NCI-H2196 (cell line): ENCODE results near the gene TIMM50.

Experiments
- DNase-seq: peaks from one replicate; lab custom pipeline; 2025; ENCODE audit not compliant: unreplicated experiment; lab: John Stamatoyannopoulos, UW

TIMM50 gene

DNA sequence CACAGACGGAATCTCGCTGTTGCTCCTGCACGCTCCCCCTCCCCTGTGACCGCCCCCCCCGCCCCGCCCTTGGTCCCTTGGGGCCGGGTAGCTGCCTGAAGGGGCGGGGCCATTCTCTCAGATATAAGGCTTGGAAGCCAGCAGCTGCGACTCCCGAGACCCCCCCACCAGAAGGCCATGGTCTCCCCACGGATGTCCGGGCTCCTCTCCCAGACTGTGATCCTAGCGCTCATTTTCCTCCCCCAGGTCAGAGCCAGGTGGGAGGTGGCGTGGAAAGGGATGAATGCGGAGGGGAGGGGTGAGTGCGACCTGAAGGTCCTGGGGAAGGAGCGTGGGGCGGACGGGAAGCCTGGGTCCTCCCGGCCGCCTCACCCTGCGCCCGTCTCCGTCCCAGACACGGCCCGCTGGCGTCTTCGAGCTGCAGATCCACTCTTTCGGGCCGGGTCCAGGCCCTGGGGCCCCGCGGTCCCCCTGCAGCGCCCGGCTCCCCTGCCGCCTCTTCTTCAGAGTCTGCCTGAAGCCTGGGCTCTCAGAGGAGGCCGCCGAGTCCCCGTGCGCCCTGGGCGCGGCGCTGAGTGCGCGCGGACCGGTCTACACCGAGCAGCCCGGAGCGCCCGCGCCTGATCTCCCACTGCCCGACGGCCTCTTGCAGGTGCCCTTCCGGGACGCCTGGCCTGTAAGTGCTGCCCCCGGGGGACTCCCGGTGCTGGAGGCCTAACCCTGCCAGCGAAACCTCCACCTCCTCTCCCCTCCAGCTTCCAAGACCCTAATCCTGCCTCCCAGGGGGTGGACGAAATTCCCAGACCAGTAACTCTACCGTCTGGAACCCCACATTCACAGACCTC lies 18.4 kb downstream of the TIMM50 start, which contains the start of gene DLL3:
Gene DLL3 (plus strand): TSS at position 150 of the 845 bp plus-strand sequence. CDS start 28 bp downstream, at position 178.
- peak; percentile 61 for DNase-seq

DNA sequence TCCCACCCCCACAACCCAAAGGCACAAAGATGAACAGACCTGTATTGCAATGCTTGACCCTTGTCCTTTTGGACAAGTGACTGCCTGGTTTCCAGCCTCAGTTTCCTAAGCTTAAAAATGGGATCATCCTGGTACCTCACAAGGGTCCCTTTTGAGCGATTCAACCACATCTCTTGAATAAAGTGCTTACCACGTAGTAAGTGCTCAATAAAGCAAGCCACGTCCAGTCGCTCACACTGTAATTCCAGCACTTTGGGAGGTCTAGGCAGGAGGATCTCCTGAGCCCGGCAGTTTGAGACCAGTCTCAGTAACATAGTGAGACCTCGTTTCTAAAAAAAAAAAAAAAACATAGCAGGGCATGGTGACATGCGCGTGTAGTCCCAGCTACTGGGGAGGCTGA lies 19.3 kb downstream of the TIMM50 start:
- DNase-seq = no peak

DNA sequence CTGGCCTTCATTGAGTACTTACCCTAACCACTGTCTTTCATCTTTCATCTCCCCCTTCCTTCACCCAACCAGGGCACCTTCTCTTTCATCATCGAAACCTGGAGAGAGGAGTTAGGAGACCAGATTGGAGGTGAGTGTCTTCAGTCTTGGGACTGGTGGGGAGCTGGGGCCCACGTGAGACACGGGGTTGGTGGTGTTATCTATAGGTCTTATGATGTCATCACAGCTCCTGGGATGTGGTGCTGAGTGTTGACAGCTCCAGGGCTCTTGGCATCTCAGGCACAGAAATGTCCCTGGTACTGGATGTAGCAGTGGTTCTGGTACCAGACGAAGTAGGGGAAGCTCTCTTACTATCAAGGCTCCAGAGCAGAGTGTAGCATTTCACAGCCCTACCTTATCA lies 19.9 kb downstream of the TIMM50 start:
- DNase-seq = no peak

DNA sequence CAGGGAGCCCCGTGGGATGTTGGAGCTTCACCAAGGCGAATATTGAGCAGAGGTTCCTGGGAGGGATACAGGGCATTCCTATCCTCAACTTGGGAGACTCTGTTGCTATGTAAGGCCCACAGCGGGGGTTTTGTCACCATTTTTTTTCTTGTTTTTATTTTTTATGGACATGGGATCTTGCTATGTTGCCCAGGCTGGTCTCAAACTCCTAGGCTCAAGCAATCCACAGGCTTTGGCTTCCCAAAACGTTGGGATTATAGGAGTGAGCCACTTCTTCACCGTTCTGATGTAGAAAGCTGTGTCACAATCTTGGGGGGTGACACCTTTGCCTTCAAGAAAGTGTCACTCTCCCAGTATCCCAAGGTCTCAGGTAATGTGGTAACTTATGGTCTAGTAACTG lies 20.7 kb downstream of the TIMM50 start:
- DNase-seq = no peak

DNA sequence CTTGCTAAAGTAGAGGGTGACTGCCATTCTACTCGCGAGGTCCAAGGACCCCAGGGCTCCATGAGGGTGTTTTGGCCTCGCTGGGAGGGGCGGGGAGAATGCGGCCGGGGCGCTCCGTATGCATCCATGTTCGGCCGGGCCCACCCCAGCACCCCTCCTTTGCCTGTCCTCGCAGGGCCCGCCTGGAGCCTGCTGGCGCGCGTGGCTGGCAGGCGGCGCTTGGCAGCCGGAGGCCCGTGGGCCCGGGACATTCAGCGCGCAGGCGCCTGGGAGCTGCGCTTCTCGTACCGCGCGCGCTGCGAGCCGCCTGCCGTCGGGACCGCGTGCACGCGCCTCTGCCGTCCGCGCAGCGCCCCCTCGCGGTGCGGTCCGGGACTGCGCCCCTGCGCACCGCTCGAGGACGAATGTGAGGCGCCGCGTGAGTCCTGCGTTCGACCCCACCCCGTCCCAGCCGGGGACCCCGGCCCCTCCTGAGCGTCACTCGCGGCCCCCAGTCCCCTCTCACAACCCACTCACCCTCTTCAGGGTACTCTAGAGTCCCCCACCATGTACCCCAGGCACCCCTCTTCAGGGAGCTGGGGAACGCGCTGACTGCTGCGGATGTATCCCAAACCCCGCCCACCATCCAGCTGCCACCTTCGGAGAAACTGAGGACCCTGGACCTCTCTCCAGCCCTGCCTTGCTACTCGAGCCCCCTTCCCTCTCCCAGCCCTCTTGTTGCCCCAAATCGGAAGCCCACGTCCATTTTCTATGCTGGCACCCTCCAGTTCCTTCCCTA lies 22.2 kb downstream of the TIMM50 start:
- DNase-seq = no peak

DNA sequence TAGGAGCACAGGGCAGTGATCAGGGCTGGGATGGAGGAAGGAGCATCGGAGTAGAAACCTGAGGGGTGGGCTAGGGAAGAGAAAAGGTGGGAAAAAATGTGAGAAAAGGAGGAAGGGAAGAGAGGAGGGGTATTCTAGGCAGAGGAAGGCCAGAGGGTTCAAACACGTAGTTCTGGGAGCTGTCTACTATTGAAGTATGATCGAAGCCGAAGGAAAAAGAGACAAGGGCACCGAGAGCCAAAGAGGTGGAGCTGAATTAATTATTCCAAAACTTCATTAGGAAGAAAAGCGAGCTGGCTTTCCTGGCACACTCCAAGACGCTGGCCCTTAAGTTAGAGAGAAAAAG lies 25.9 kb downstream of the TIMM50 start:
- DNase-seq = no peak

DNA sequence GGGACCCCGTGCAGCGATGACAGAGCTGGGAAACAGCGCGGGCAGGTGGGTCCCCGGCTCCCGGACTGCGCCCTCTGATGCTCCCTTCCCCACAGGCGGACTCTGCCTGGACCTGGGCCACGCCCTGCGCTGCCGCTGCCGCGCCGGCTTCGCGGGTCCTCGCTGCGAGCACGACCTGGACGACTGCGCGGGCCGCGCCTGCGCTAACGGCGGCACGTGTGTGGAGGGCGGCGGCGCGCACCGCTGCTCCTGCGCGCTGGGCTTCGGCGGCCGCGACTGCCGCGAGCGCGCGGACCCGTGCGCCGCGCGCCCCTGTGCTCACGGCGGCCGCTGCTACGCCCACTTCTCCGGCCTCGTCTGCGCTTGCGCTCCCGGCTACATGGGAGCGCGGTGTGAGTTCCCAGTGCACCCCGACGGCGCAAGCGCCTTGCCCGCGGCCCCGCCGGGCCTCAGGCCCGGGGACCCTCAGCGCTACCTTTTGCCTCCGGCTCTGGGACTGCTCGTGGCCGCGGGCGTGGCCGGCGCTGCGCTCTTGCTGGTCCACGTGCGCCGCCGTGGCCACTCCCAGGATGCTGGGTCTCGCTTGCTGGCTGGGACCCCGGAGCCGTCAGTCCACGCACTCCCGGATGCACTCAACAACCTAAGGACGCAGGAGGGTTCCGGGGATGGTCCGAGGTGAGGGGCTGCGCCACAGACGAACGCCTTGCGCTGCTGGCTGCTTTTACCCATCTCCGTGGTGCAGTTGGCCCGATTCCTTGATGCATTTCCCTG lies 26.5 kb downstream of the TIMM50 start:
- DNase-seq = peak; percentile 94

DNA sequence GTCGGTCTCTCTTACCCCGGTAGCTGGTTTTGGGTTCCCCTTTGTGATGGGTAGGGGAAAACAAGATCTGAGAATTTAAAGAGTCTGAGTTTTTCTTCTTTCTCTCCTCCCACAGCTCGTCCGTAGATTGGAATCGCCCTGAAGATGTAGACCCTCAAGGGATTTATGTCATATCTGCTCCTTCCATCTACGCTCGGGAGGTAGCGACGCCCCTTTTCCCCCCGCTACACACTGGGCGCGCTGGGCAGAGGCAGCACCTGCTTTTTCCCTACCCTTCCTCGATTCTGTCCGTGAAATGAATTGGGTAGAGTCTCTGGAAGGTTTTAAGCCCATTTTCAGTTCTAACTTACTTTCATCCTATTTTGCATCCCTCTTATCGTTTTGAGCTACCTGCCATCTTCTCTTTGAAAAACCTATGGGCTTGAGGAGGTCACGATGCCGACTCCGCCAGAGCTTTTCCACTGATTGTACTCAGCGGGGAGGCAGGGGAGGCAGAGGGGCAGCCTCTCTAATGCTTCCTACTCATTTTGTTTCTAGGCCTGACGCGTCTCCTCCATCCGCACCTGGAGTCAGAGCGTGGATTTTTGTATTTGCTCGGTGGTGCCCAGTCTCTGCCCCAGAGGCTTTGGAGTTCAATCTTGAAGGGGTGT lies 27.2 kb downstream of the TIMM50 start:
- no peak for DNase-seq

DNA sequence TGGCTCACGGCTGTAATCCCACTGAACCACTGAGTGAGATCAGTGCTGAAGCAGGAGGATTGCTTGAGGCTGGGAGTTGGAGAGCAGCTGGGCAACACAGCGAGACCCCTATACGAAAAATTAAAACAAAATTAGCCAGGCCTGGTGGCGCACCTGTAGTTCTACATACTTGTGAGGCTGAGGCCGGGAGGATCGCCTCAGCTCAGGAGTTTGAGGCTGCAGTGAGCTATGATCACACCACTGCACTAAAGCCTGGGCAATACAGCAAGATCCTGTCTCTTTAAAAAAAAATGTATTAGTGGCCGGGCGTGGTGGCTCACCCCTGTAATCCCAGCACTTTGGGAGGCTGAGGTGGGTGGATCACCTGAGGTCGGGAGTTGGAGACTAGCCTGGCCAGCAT lies 28.0 kb downstream of the TIMM50 start:
- DNase-seq = no peak

DNA sequence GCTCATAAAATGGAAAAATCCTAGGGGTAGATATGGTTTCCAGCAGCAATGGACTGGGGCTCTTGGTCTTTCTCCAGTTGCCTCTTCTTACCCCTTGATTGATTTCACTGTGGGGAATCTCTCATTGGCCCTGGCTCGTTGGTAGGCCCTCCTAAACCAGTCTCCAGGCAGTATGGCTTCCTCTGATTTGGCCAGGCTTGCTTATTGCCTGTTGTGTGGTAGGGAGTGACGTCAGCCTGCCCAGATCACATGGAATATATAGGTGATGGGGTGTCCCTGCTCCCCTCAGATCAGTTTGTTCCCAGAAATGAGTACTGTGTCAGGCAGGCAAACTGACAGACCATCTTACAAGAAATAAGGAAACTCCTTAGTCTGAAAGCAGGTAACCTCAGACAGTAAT lies 28.6 kb downstream of the TIMM50 start:
- DNase-seq = no peak

DNA sequence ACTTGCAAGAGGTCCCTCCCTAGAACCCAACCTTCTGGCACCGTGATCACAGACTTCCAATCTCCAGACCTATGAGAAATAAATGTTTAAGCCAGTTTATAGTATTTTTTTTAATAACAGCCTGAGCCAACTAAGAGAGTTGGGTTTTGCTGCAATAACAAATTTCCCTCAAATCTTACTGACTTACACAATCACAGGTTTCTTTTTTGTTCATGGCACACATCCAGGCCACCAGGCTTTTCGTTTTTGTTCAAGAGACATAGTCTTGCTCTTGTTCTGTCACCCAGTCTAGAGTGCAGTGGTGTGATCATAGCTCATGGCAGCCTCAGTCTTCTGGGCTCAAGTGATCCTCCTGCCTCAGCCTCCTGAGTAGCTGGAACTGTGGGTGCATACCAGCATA lies 32.4 kb downstream of the TIMM50 start:
- DNase-seq = no peak

DNA sequence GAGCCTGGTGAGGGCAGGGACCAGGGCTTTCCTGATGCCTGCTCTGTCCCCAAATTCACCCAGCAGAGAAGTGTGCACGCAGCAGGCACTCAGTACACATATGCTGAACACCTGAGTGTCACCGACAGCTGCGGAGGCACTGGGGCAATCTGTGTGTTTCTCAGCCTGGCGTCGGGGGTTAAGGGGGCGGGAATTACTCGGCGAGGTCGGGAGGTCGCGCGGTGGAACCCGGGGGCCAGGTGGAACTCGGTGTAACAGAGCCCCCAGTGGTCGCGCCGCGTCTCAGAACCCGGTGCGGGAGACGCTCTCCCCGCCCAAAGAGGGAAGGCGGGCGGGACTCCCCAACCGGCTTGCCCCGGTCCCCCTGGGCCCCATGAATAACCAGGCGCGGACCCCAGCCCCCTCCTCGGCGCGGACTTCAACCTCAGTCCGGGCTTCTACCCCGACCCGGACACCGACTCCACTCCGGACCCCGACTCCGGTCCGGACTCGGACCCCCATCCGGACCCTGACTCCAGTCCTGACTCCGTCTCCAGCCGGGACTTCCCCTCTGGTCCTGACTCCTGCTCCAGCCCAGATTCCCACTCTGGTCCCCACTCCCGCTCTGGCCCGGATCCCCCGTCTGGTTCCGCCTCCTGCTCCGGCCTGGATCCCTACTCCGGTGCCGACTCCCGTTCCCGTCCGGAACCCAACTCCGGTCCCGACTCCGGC lies 34.4 kb downstream of the TIMM50 start, which contains the start of gene SELENOV:
Gene SELENOV (plus strand): TSS at position 300 of the 711 bp plus-strand sequence. CDS start 74 bp downstream, at position 374.
- no peak for DNase-seq

DNA sequence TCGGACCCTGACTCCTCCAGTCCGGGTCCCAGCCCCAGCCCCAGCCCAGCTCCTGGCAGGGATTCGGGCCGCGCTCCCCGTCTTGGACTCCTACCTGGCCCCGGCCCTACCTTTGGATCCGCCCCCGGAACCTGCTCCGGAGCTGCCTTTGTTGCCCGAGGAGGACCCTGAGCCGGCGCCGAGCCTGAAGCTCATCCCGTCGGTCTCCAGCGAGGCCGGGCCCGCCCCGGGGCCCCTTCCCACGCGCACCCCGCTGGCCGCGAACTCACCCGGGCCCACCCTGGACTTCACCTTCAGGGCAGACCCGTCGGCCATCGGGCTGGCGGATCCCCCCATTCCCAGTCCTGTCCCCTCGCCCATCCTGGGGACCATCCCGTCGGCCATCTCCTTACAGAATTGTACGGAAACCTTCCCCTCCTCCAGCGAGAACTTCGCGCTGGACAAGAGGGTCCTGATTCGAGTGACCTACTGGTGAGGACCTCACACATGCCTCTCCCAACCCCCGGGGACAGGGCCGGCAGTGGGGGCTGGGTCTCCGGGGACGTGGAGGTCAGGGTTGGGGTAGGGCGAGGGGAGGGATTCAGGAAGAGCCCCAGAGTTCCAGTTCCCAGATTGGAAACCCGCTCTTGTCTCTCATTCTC lies 35.0 kb downstream of the TIMM50 start:
- peak; percentile 30 for DNase-seq

DNA sequence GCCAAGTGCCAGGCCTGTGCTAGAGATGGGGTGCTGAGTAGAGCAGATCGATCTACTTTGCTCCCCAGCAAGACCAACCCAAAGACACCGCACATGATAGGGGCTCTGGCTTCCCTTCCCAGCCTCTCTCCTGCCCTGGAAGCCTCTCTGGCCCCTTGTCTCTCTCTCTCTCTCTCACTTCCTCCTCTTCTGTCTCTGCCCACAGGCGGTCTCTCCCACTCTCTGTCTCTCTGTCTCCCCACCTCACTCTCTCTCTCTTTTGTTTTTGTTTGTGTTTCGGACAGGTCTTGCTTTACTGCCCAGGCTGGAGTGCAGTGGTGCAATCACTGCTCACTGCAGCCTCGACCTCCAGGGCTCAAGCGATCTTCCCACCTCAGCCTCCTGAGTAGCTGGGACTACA lies 35.6 kb downstream of the TIMM50 start:
- DNase-seq = no peak

DNA sequence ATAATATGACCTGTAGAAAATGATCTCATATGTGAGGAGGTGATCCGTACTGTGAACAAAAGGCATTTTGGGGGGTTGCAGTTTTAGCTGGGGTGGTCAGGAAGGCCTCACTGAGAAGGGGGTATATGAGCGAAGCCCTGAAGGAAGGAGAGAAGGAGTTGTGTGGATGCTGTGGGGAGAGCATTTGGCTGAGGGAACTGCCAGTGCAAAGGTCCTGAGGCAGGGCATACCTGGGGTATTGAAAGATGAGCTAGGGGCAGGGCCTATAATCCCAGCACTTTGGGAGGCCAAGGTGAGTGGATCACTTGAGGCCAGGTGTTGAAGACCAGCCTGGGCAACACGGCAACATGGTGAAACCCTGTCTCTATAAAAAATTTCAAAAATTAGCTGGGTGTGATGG lies 36.8 kb downstream of the TIMM50 start:
- DNase-seq = no peak

DNA sequence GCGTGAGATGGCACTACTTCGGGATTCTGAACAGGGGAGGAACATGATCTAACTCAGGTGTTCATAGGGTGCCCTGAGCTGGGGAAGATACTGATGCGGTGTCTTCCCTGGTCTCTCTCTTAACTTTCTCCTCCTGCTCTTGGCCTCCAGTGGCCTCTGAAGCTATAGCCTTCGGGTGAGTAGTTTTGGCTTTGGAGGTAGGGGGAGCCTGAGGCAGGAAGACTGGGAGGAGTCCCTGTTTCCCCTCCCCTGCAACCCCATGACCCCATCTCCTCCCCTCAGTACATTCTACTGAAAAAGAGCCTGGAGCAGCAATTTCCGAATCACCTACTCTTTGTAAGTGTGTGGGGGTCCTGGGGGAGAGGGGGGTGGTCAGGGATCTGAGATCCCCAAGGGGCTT lies 37.8 kb downstream of the TIMM50 start:
- no peak for DNase-seq

DNA sequence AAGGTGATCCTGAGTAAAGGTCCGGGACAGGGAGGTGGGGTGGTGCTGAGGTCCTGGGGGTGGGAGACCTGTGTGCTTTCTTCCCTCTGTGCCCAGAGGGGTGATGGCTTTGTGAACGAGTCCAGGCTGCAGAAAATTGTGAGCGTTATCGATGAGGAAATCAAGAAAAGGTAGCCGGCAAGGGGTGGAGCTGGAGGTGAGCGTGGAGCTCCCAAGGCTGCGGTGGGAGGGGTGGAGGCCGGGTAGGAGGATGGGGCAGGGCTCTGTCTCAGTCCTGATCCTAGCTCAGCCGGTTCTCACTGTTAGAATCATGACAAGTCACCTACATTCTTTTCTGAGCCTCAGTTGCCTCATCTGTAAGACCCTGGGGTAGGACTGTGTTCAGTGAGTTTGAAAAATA lies 38.3 kb downstream of the TIMM50 start:
- no peak for DNase-seq

DNA sequence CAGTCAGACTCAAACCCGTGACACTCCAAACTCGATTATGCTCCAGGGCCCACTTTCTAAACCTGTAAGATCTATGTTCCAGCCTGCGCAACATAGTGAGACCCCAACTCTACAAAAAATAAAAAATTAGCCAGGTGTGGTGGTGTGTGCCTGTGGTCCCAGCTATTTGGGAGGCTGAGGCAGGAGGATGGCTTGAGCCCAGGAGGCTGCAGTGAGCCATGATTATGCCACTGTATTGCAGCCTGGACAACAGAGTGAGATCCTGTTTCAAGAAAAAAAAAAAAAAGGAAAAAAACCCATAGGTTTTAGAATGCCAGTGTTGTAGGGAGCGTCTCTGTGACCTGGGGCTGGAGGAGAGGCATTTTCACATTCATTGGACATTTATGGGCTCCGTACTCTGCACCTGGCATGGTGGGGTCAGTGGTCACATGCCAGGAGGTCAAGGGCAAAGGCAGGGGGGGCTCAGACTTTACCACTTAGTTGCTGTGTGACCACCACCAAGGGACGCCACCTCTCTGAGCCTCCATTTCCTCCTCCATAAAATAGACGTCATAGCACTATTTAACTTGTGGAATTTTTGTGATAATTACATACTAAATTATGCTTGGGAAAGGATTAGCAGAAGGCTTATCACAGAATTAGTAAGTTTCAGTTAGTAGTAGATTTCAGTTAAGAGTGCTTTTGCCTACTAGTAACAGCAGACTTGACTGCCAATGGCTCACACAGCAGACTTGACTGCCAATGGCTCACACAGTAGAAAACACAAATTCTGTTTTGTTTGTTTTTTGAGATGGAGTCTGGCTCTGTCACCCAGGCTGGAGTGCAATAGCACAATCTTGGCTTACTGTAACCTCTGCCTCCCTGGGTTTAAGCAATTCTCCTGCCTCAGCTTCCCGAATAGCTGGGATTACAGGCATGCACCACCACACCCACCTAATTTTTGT lies 40.2 kb downstream of the TIMM50 start:
- DNase-seq = no peak

DNA sequence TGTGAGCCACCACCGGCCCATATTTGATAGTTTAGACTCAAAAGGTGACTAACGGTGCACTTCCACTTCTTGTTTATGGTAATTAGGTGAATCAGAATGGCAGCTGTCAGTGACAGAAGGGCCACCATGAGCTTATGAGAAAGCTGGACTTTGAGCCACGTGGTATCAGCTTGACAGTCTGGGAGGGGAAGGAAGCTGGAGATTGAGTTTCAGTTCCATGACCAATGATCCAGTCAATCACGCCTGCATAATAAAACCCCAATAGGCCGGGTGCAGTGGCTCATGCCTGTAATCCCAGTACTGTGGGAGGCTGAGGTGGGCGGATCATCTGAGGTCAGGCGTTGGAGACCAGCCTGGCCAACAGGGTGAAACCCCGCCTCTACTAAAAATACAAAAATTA lies 43.9 kb downstream of the TIMM50 start:
- DNase-seq = no peak
